Bronchial epithelial cell (primary cell): ENCODE data around the gene PPP4R2. TPM values are rescaled to one million over a fixed set of nuclear protein-coding genes. Genes with fewer than 3 reads are reported as not detected.

Source experiments
- DNase-seq: peaks from one replicate; pipeline ENCODE4 v3.0.0-alpha.2; 2010; ENCODE audit warnings: low read depth
- FAIRE-seq: peaks from 2 replicates; lab custom pipeline; 2011; peaks lifted over from hg19 to GRCh38; lab: Jason Lieb, UNC
- H3K27me3 ChIP-seq: 2 replicates; pipeline ENCODE4 v1.5.1; 2011; ENCODE audit warnings: low read length; ENCODE audit not compliant: control insufficient read depth, insufficient read depth
- H3K36me3 ChIP-seq: 2 replicates; pipeline ENCODE4 v1.5.1; 2011; ENCODE audit warnings: low read length; ENCODE audit not compliant: control insufficient read depth, insufficient read depth
- H3K4me3 ChIP-seq: 2 replicates; pipeline ENCODE4 v1.5.1; 2011; ENCODE audit warnings: mild to moderate bottlenecking, low read depth, low read length, control low read depth
- CTCF ChIP-seq: IDR thresholded peaks from 2 replicates; pipeline ENCODE4 v1.5.1; 2011; ENCODE audit warnings: mild to moderate bottlenecking, moderate library complexity, low read length, control low read depth, inconsistent platforms; ENCODE audit not compliant: insufficient read depth, severe bottlenecking
- total RNA-seq: library from RNA; depleted of rRNA; stranded (reverse); fragments of >200 nt; gene quantifications from 2 replicates; pipeline ENCODE4 v1.2.1, GENCODE V29; 2014

PPP4R2 gene
- total RNA-seq, 1 donor from 2014 or later, result 82.1 TPM

DNA sequence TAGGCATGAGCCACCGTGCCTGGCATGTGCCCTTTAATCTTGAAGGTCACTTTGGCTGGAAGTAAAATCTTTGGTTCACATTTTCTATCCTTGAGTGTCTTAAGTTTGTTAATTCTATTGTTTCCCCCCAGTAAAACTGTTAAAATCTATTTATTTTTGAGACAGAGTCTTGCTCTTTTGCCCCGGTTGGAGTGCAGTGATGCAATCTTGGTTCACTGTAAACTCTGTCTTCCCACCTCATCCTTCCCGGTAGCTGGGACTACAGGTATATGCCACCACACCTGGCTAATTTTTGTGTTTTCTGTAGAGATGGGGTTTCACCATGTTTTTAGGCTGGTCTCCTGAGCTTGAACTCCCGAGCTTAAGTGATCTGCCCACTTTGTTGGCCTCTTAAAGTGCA is 7.7 kb downstream of the PPP4R2 start:
- Histone ChIP-seq H3K27me3 (no peaks in the 10 kb centered on the region), H3K36me3 (peaks cover 8% of the 10 kb centered on the region), H3K4me3 (no peak overlapping the region)
- no peak for DNase-seq
- no peak for FAIRE-seq
- no peak for TF ChIP-seq CTCF

GRCh38 chr3:73007992-73008712 is 11.5 kb downstream of the PPP4R2 start:
- H3K36me3 ChIP-seq, result peaks cover 5% of the 10 kb centered on the region
- FAIRE-seq (no peak), DNase-seq (no peak)
- no peak overlapping the region for H3K4me3 ChIP-seq
- no peak for TF ChIP-seq CTCF
- H3K27me3 ChIP-seq, result no peaks in the 10 kb centered on the region

DNA sequence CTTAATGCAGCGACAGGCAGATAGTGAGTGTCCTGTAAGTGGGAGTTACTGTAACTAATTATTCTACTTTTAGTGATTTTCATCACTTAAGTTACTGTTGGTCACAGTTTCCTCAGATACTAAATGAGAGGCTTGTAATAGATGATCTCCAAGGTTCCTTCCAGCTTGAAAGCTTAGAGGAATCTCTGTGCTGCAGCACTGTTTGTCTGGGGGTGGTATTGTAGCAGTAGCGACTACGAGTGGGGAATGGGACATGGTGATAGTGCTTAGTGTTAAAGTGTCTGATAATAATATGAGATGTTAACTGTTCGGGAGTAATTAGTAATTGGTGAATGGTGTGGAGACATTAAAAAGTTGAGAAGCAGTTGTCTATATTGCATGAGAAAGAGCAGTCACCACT is 12.4 kb downstream of the PPP4R2 start:
- FAIRE-seq, result no peak
- Histone ChIP-seq H3K36me3 (peaks cover 5% of the 10 kb centered on the region), H3K27me3 (no peaks in the 10 kb centered on the region), H3K4me3 (no peak overlapping the region)
- no peak for TF ChIP-seq CTCF
- no peak for DNase-seq

GRCh38 chr3:73009750-73010149 is 13.1 kb downstream of the PPP4R2 start:
- Histone ChIP-seq H3K36me3 (peaks cover 4% of the 10 kb centered on the region), H3K4me3 (no peak overlapping the region), H3K27me3 (no peaks in the 10 kb centered on the region)
- FAIRE-seq, result no peak
- TF ChIP-seq CTCF, result no peak
- DNase-seq, result peak; percentile 40

DNA sequence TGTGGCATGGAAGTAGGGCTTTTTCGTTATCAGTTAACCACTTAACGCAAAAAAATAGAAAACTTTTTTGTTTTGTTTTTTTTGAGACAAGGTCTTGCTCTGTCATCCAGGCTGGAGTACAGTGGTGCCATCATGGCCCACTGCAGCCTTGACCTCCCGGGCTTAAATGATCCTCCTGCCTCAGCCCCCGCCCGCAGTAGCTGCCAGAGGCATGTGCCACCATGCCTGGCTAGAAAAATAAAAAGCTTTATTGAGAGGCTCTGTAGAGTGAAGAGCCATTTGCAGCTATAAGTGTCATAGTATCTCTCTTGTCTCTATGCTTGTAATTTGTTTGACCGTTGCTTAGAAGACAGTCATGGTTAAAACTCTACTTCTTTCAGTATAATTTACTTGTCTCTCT is 13.5 kb downstream of the PPP4R2 start:
- FAIRE-seq (no peak), DNase-seq (no peak)
- no peak overlapping the region for H3K4me3 ChIP-seq
- no peak for TF ChIP-seq CTCF
- H3K27me3 ChIP-seq, result no peaks in the 10 kb centered on the region
- H3K36me3 ChIP-seq, result peaks cover 4% of the 10 kb centered on the region

DNA sequence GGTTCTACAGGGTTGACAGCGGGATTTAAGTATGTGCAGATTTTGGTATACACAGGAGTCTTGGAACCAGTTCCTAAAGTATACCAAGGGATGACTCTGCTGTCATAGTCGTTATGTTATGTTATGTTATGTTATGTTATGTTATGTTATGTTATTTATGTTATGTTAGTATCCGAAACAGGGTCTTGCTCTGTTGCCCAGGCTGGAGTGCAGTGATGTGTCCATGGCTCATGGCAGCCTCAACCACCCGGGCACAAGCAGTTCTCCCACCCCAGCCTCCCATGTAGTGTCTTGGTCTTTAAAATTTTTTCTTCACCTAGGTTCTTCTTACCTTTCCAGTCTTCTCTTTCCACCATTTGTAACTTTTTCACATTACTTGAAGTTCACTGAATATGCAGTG is 21.7 kb downstream of the PPP4R2 start:
- H3K27me3 ChIP-seq, result no peaks in the 10 kb centered on the region
- DNase-seq (no peak), FAIRE-seq (no peak)
- TF ChIP-seq CTCF, result no peak
- no peaks in the 10 kb centered on the region for H3K36me3 ChIP-seq
- no peak overlapping the region for H3K4me3 ChIP-seq
